ENCODE measurements around the gene ENTPD5.

- no peak for TF ChIP-seq POLR2A (IDR thresholded peaks at IDR 0.05; ENCODE audit: low read length)
- no peak for TF ChIP-seq GATA1 (IDR thresholded peaks at IDR 0.05; ENCODE audit: low read depth, low read length)
Measured at GRCh38 chr14:74029136-74029535, 10.0 kb upstream of the ENTPD5 start.
